ENCODE data around the gene DLGAP4.
A peak's percentile ranks its signal among the peaks of the same experiment; 100 is the strongest.
"Not testable (repeated sequence)": the region's sequence is repeated elsewhere in the genome, so short reads cannot be mapped to it uniquely, and the experiment has no call there.

DLGAP4 gene

DNA sequence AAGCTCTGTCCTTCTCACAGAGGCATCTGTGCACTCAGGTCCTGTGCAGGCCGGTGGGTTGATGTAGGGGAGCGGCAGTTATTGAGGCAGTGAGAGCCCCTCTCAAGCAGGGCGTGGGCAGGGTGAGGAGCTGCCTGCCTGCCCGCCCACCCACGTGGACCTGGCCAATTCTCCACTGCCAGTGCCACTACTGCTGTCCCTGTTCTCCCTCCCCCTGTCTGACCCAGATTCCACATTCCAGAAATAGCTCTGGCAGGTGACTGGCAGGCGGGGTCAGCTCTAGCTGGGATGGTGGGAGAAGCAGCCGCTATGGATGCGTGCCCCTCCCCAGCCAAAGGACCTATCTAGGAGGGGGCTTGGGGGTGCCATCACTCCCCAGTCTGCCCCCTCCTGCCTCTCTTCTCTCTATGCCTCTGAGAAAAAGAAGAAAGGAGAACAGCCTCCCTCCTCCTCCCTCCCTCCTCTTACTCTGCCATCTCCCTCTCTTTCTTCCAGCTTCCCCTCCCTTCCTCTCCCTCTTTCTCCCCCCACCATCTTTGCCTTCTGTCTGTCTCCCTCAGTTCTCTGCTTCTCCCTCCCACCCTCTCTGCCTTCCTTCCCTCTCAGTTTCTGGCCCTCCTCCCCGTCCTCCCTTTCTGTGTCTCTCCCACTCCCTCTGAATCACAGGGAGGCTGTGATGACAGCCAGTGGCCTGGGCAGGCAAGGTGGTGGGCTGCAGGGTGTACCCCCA is 148.7 kb downstream of the DLGAP4 start:
- peak; percentile 91 for DNase-seq (ENCODE audit: low spot score)

DNA sequence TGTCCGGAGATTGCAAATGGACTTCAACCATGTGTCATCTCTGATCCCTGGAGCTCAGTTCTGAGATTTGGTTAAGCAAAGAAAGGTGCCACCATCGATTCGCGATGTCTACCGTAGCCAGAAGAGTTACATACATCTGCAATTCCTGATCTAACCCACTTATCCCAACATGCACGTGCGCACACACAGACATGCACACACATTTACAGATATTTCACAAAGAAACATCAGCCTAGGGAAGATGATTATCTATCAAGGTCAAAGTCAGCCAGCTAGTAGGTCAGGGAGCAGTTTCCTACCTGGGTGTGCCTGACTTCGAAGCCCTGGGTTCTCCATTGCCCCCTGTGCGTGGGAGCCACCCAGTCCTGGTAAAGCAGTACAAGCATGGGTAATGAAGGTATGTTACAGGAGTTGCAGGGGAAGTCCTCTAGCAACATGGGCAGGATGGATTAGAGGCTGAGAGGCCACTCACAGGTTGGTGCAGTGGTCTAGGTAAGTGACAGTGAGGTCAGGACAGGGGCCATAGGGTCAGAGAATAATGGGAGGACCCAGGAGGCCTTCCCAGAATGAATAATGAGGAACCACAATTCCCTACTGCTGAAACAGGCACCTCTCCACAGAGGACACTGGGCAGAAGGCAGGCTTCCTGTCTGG is 150.0 kb downstream of the DLGAP4 start:
- DNase-seq (ENCODE audit: low spot score): no peak

DNA sequence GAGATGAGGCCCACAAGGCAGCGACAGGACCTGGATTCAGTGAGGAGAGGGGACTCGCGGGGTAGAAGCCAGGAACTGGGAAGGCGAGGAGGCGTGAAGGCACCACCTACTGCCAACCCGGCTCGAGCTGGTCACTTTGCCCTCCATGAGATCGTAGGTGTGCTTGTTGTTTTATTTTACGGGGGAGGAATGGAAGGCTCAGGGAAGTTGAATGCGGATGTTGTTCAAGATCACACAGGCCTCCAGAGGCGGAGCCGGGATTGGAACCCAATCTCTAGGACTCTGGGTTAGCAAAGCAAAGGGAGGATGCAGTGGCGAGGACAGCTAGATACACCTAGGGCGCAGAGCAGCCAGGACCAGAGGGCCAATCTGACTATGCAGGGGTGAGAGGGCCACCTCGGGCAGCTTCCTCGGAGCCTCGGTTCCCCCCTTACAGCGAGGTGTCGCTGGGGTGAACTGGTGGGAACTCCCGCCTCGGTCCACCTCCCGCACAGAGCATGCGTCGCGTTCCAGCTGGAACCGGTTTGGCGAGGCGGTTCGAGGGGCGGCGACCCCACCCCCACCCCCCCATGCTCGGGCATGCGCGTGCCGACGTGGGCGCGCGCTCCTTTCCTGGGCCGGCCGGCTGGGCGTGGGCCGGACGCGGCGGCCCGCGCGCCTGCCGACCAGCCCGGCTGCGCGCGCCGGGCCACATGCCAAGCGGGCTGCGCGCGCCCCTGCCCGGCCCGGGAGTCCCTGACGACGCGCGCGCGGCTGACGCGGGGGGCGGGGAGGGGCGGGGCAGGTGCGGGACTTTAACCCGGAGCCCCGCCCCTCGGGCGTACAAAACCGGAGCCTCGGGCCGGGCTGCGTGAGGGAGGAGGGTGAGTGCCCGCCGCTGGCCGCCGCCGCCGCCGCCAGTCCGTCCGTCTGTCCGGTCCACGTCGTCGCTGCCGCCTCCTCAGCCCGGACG is 154.8 kb downstream of the DLGAP4 start:
- DNase-seq (ENCODE audit: low spot score): peak; percentile 85

DNA sequence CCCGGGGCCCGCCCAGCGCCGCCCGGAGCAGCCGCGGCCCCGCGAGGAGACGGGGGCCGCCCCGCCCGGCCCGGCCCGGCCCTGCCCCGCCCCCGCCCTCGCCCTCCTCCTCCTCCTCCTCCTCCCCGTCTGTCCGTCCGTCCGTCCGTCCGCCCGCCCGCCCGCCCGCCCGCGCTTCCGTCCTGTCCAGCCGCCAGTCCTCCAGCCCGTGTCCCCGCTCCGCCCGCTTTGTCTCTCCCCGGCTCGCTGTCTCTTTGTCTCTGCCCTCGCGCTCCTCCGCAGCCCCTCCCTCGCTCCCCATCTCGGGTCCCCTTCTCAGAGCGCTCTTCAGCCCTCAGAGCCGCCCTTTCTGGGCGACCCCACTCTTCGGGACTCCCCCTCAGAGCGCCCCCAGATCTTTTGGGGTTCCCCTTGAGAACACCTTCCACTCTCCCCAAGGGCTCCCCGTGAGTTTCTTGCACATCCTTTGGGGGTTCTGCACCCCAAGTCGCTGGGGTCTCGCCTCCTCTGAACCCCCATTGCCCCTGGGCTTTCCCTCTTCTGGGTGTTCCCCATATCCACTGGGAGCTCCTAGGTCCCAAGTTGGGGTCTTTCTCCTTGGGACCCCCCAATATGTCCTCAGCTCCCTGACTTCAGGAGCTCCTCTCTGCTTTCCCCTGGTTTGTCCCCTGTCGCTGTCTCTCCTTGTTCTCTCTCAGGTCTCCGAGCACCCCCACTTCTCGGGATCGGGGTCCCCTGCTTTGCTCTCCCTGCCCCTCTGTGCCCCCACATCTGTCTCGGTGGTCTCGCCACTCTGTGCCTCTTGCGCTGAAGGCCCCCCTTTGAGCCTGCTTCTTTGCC is 155.7 kb downstream of the DLGAP4 start:
- DNase-seq (ENCODE audit: low spot score): no peak

DNA sequence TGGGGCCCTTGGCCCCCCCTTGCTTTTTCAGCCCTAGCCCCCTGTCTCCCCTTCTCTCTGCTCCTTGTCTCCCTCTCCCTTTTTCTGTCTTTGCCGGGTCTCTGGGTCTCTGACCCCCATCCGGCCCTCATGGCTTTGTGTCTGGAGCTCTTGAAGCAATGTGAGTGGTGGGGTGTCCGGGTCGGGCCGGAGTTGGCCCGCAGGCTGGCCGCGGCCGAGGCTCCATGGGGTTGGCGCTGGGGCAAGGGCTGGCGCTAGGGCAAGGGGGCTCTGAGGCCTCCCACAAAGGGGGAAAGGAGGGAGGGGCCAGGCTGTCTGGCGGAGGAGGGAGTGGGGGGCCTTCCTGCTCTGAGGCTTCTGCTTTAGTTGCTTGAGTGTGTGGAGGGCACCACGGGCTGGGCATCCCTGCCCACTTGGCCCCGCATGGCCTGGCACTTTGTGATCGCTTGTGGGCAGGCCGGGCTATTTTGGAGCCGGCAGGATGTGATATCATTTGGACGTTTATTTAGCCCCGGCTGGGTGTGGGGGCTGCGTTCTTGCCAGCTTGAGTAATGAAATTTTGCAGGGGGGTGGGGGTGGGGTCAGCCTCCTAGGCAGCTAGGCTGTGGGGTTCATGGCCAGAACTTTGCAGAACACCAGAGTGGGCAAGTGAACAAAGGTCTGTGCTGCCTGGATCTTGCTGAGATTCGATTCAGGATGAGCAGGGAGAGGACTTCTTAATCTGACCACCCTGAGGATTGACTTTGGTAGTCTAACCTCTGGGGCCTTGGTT is 156.5 kb downstream of the DLGAP4 start:
- DNase-seq (ENCODE audit: low spot score): peak; percentile 41

DNA sequence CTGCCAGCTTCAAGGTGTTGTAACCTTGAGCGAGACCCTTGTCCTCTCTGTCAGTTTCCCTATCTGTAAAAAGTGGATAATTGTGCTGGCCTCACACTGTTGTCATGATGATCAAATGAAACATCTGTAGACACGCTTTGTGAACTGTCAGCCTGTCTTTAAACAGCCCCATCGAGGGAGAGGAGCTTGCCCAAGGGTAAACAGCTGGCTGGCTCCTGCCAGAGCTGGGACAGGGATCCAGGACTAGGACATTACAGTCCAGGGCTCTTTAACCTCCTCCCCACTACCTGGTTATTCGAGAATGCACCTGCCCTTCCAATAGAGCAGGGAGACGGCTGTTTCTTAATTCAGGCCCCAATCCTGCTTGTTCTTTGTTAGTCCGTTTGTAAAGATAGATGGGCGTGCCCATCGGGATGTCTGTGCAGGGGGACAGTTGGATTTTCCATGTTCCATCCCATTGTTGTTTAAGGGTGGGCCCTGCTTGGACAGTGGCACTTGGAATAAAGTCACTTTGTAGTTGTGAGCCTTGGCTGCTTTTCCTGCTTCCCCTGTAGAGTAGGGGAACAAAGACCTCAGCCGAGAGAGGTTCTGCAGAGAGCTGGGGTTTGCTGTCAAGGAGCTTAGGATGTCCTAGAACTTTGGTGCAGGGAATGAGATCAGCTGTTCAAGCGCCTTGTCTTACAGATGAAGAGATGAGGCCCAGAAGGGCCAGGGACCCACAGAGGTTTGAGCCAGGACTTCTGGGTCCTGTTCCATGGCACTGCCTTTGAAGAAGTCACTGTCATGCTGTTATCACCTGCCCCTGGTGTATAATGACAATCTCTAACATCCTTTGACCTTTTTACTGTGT is 157.3 kb downstream of the DLGAP4 start:
- DNase-seq (ENCODE audit: low spot score): no peak

DNA sequence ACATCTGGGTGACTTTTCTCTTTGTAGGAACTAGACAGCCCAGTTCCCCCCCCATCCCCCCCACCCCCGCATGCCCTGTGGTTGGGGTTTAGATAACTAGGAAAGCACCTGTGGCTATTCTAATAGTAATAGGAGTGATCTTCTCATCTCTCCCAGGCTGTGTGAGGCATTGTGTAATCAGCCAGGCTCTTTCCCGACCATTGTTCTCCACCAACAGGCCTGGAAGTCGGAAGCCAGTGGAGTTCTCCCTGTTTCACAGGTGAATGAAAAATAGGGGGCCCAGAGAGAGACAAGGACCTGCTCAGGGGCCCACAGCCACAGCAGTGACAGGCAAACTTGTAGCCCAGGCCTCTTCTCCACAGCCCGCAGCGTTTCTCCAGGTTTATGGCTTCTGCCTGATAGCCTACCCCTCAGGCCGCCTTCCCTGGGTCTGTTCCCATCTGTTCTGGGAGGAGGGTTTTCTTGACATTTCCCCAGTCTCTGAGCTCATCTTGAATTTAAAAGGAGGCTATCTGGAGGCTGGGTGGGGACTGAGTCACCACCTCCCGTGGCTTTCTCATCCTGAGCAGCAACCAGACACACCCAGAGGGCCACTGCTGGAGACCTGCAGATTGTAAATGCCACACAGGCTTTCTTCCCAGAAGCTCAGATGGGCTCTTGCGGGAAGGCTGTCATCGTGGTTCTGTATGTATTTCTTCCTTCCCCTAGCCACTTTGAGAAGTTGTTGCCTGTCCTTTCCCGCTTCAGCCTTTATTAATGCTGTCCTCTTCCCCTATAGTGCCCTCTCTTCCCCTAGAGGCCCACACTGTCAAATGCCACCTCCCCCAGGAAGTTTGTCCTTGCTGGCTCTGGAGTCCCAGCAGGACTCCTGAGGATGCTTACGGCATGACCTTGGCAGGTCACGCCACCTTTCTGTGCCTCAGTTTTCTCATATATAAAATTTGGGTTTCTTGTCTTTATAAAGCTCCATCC is 159.3 kb downstream of the DLGAP4 start:
- DNase-seq (ENCODE audit: low spot score): peak; percentile 29

DNA sequence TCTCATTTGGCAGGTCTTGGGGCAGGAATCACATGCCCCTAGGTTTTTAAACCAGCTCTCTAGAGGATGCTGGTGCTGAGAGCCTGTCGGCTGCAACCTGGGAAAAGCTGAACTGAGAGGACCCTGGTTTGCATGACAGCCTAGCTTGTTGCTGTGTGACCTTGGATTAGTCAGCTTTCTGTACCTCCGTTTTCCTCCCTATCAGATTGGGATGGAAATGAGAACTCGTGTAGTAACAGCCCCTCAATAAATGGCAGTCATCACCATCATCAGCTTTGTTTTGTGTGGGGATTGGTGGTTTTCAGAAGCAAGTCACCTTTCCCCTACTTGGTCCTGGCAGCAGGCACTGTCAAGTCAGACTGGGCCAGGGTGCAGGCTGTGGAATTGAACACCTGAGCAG is 159.9 kb downstream of the DLGAP4 start:
- DNase-seq (ENCODE audit: low spot score): no peak

DNA sequence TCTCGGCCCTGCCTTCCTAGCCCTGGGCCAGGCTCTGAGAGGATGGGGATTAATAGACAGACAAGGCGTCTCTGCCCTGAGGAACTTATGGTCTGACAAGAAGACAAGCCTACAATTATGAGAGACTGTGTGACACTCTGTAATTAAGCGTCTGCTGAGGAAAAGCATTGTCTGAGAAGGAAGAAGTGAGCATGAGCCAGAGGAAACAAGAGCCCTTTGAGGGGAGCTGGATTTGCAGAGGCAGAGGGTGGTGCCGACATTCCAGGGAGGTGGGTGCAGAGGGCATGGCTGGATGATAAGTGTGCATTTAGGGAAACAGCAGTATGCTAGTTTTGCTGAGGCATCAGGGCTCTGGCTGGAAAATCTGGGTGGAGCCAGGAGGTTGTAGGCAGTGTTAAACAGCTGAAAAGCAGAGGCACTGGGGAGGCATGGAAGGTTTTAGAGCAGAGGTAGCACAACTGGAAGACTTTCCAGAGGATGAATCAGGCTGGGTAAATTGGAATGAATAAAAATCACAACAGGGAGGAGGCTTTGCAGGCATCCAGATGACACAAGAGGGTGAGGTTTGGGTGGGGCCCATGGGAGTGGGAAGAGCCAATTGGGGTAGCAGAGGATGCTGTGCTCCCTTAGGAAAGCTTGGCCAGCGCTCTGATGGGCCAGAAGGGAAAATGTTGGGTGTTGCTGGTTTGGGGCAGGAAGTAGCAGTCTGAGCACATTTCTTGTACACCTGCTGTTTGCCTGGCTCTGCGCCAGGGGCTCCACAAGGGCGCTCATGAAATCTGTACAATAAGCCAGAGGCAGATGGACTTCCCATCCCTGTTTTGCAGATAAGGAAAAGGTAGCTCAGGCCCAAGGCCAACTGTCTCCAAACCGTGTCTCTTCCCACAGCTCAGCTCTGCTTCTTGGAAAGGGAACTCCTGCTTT is 161.2 kb downstream of the DLGAP4 start:
- DNase-seq (ENCODE audit: low spot score): peak; percentile 90

DNA sequence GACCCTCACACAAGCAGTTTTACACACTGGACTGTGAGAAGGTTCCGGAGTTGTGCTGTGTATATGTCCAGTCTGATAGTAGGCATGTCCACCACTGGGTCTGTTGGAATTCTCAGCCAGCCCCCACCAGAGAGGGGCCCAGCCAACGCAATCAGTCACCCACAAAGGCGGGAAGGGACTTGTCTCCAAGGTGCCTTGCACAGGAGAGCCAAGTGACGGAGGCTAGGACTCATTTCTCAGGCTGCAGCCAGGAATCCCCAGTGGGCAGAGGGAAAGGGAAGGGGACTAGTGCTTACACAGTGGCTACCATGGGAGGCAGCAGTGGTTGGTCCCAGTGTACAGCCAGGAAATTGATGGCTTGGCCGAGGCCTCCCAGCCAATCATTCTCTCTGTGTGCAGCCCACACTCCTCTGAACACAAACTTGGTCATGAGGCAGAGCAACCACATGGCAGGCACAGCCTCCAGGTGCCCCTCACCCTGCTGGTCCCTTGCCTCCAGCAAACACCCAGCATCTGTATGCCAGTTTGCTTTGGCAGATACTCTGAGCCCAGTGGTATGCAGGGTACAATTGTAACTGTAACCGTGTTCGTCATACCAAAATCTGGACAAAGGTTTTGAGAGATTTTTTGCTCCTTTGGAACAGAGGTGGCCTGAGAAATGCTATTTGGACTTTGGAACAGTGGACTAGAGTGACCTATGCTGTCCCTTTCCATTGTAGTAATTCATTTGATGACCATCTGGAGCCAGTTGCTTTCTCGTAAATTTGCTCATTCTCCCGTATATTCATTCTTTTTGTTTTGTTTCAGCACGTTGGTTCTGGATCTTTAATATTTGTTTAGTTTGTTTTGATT is 162.2 kb downstream of the DLGAP4 start:
- DNase-seq (ENCODE audit: low spot score): peak; percentile 50

DNA sequence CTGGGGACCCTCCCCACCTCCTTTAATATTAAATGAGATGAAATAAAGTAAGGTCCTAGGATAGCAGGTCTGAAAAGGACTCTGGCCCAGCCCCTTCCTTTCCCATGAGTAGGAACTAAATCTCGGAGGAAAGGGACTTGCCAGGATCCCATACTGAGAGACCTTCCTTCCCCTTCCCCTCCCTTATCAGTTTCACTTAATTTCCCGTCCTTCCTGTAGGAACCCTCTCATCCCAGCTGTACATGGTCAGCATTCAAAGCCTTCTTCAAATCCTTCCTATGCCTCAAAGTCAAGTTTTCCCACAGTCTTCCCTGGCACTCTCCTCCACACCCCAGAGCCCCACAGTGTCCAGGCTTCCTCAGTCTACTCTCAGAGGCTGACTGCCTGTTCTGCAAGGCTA is 163.8 kb downstream of the DLGAP4 start:
- no peak for DNase-seq (ENCODE audit: low spot score)

DNA sequence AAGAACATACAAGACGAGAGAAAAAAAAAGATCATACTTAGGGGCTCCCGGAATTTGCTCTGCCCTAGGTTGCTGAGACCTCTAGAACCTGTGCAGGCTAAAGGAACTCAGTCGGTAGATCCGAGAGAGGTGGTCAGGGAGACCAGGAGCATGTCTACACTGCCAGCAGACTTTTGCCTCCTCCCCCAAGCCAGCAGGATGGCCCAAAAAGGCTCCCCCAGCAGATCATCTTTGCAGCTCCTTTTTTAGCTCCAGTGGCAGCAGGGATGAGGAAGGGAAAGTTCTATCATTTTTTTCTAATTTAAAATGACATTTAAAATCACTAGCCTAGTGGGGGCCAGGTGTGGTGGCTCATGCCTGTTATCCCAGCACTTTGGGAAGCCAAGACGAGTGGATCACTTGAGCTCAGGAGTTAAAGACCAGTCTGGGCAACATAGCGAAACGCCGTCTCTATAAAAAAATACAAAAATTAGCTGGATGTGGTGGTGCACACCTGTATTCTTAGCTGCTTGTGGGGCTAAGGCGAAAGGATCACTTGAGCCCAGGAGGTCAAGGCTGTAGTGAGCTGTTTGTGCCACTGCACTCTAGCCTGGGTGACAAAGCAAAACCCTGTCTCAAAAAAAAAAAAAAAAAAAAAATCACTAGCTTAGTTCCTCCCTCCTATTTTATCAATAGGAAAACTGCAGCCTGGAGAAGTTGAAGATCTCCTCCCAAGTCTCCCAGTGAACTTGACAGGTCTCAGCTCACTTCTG is 165.9 kb downstream of the DLGAP4 start:
- DNase-seq (ENCODE audit: low spot score): no peak

DNA sequence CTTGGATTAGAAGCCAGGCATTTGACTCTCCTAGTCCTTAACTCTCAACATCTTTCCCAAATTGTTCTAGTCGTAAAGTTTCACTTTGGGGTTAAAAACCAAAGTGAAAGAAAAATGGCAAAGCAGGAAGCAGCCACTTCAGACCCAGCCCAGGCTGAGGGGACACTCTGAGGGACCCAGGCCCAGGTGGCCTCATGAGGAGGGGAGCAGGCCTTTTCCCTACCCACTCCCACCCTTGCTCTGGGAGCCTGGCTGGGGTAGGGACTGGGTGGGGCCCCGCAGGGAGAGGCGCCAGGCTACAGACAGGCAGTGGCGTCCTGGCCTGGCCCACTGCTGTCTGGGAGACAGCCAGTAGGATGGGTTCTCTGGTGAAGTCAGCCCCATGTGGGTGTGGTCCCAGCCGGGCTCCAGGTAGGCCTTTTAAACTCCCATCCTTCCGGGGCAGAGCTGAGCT is 166.5 kb downstream of the DLGAP4 start:
- no peak for DNase-seq (ENCODE audit: low spot score)

DNA sequence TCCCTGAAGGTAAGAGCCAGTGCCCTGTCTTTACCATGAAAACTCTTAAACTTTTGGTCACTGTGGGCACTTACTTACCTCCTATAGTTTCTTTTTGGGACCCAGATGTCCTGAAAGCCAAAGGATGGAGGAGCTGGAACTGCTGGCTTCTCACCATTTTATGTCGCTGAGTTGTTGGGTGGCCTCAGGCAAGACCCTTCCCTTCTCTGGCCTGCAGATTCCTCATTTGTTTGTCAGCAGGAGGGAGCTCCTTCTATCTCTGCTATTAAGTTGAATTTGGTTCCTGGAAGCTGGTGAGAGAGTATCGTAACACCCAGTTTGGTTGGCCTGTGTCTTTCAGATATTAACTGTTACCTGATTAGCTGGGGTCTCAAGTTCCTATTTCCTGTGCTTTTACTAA is 167.0 kb downstream of the DLGAP4 start:
- DNase-seq (ENCODE audit: low spot score): no peak

DNA sequence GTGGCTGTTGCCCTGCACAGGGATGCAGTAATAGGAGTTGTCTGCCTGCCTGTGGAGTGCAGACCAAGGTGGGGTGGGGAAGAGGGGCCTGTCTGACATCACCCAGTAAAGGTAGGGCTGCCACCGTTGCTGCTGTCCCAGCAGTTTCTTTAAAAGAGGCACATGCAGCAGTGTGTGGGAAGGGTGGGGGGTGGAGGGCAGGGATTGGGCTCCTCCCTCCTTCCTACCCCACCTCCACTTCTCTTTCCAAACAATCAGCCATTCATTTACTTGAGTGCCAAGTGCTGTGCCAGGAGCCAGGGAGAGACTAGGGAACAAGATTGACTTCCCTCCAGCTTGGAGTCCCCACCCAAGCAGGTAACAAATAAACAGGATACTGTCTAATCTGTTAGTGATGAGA is 168.4 kb downstream of the DLGAP4 start:
- no peak for DNase-seq (ENCODE audit: low spot score)

DNA sequence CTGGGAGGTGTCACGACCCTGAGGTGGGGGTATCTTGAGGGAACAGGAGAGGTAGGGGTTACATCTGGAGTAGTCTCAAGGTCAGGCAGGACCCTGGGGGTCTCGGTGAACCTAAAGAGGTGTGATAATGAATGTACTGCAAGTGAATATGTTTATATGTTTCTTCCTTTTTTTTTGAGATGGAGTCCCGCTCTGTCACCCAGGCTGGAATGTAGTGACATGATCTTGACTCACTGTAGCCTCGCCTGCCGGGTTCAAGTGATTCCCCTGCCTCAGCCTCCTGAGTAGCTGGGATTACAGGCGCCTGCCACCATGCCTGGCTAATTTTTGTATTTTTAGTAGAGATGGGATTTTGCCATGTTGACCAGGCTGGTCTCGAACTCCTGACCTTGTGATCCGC is 168.9 kb downstream of the DLGAP4 start:
- DNase-seq (ENCODE audit: low spot score): not testable (repeated sequence)
